GM12878 (cell line): ENCODE data around the gene PRCD. TPM values are rescaled to one million over a fixed set of nuclear protein-coding genes. Genes with fewer than 3 reads are reported as not detected.

Experiments
- ATAC-seq: fragments of 200-7000 bp; cut with Tn5 transposase; 3 replicates; pipeline ENCODE4 v1.9.1; 2020; ENCODE audit warnings: mild to moderate bottlenecking, moderate library complexity
- BruUV-seq: library from RNA; stranded (reverse); fragments of 400-500 nt; replicated peaks from 2 replicates; lab custom pipeline; 2021; lab: Mats Ljungman, UMichigan
- CTCF ChIA-PET: fragments of 300-600 bp; sonication (Branson Sonifier 250); formaldehyde crosslinking; extraction: SDS; loops from one replicate; lab custom pipeline; 2021; ENCODE audit warnings: inconsistent platforms; lab: Yijun Ruan, JAX
- POLR2A ChIA-PET: fragments of 350-600 bp; formaldehyde crosslinking; extraction: SDS; loops from one replicate; lab custom pipeline; 2021; ENCODE audit warnings: inconsistent platforms; lab: Charles Lee
- RAD21 ChIA-PET: fragments of 300-600 bp; sonication (Branson Sonifier 250); formaldehyde crosslinking; loops from one replicate; lab custom pipeline; 2023; ENCODE audit warnings: antibody characterized with exemption; ENCODE audit not compliant: unreplicated experiment; lab: Charles Lee
- SMC1A ChIA-PET: fragments of 300-600 bp; sonication (Branson Sonifier 250); formaldehyde crosslinking; loops from one replicate; lab custom pipeline; 2023; ENCODE audit not compliant: unreplicated experiment, uncharacterized antibody; lab: Charles Lee
- DNase-seq: peaks from one replicate; pipeline ENCODE4 v3.0.0-alpha.2; 2011; ENCODE audit warnings: low read depth, low spot score
- FAIRE-seq: peaks from 3 replicates; lab custom pipeline; 2011; peaks lifted over from hg19 to GRCh38; lab: Jason Lieb, UNC
- H2AFZ ChIP-seq: 2 replicates; pipeline ENCODE4 v1.6.0; 2011; ENCODE audit warnings: low read depth, low read length, control low read depth; ENCODE audit not compliant: control insufficient read depth
- H3K27ac ChIP-seq: 2 replicates; pipeline ENCODE4 v1.5.1; 2011; ENCODE audit warnings: control low read depth; ENCODE audit not compliant: control insufficient read depth, insufficient read depth
- H3K27me3 ChIP-seq, 2 experiments: replicated peaks in 1 of 2; 2 replicates each; pipeline versions ENCODE4 v1.6.0 to v1.6.1; 2011; ENCODE audit warnings: low read length in 1 of 2; ENCODE audit not compliant: control insufficient read depth in 2 of 2, insufficient read depth in 2 of 2
- H3K36me3 ChIP-seq, 2 experiments: 2 replicates each; pipeline ENCODE4 v1.5.1; 2011; ENCODE audit warnings: low read length in 1 of 2; ENCODE audit not compliant: control insufficient read depth in 2 of 2, insufficient read depth in 2 of 2
- H3K4me1 ChIP-seq: 2 replicates; pipeline ENCODE4 v1.6.1; 2011; ENCODE audit warnings: mild to moderate bottlenecking, low read length, moderate library complexity, mixed read lengths; ENCODE audit not compliant: control insufficient read depth, insufficient read depth
- H3K4me2 ChIP-seq: 2 replicates; pipeline ENCODE4 v1.6.0; 2011; ENCODE audit warnings: control low read depth; ENCODE audit not compliant: control insufficient read depth, insufficient read depth
- H3K4me3 ChIP-seq: fragments of 200-600 bp; sonication (generic); 2 replicates; pipeline ENCODE4 v1.5.1; 2016
- H3K79me2 ChIP-seq: 2 replicates; pipeline ENCODE4 v1.6.0; 2011; ENCODE audit warnings: low read length; ENCODE audit not compliant: control insufficient read depth, insufficient read depth
- H3K9ac ChIP-seq: 2 replicates; pipeline ENCODE4 v1.8.0; 2011; ENCODE audit warnings: low read length, control low read depth, mixed read lengths; ENCODE audit not compliant: control insufficient read depth, insufficient read depth
- H3K9me3 ChIP-seq: replicated peaks from 3 replicates; pipeline ENCODE4 v1.5.1; 2011; ENCODE audit warnings: mild to moderate bottlenecking, low read length; ENCODE audit not compliant: control insufficient read depth, insufficient read depth
- H4K20me1 ChIP-seq: 2 replicates; pipeline ENCODE4 v1.6.0; 2011; ENCODE audit not compliant: control insufficient read depth, insufficient read depth
- BRCA1 ChIP-seq: IDR thresholded peaks from 2 replicates; pipeline ENCODE4 v1.6.1; 2011; ENCODE audit warnings: low read depth, low read length, improper control_type of control experiment
- CEBPB ChIP-seq, 2 experiments: fragments of 150-350 bp in 1 of 2; IDR thresholded peaks; 2 replicates each; pipeline ENCODE4 v1.6.1; 2012 to 2014; ENCODE audit warnings: low read depth in 2 of 2, low read length in 2 of 2, borderline replicate concordance in 1 of 2, inconsistent platforms in 1 of 2
- CHD1 ChIP-seq: IDR thresholded peaks from 2 replicates; pipeline ENCODE4 v1.6.1; 2012; ENCODE audit warnings: low read depth, low read length, improper control_type of control experiment
- ETV6 ChIP-seq, 2 experiments: fragments of 450-650 bp in 1 of 2; IDR thresholded peaks in 1 of 2; conservative IDR thresholded peaks in 1 of 2; 2 replicates each; pipeline ENCODE4 v1.6.1; 2014; ENCODE audit warnings: antibody characterized with exemption in 1 of 2, borderline replicate concordance in 1 of 2, low read depth in 1 of 2, mild to moderate bottlenecking in 1 of 2, moderate library complexity in 1 of 2
- HCFC1 ChIP-seq: fragments of 150-350 bp; IDR thresholded peaks from 2 replicates; pipeline ENCODE4 v1.6.1; 2014; ENCODE audit warnings: low read length
- MYC ChIP-seq: IDR thresholded peaks from 2 replicates; pipeline ENCODE4 v1.6.1; 2011; ENCODE audit warnings: mild to moderate bottlenecking, low read length, moderate library complexity, inconsistent platforms; ENCODE audit not compliant: insufficient read depth, insufficient replicate concordance, insufficient read length, severe bottlenecking
- NFYB ChIP-seq: IDR thresholded peaks from 2 replicates; pipeline ENCODE4 v1.6.1; 2011; ENCODE audit warnings: low read depth, mild to moderate bottlenecking, low read length, improper control_type of control experiment, moderate library complexity; ENCODE audit not compliant: insufficient read depth
- SREBF1 ChIP-seq: IDR thresholded peaks from 2 replicates; pipeline ENCODE4 v1.6.1; 2012; ENCODE audit warnings: mild to moderate bottlenecking, low read length
- STAT3 ChIP-seq: IDR thresholded peaks from 2 replicates; pipeline ENCODE4 v1.6.1; 2011; ENCODE audit warnings: low read depth, low read length, improper control_type of control experiment
- ZSCAN29 ChIP-seq: fragments of 450-650 bp; IDR thresholded peaks from 2 replicates; pipeline ENCODE4 v1.6.1; 2017; ENCODE audit warnings: mild to moderate bottlenecking, moderate library complexity
- ZZZ3 ChIP-seq: IDR thresholded peaks from 2 replicates; pipeline ENCODE4 v1.6.1; 2011; ENCODE audit warnings: low read depth; ENCODE audit not compliant: control insufficient read depth, insufficient read length
- WGBS: methylation state at CpG from one replicate; pipeline ENCODE4 v1.1.6; 2016; ENCODE audit warnings: low lambda C conversion rate; ENCODE audit not compliant: insufficient replicate concordance, insufficient coverage; ENCODE audit errors: missing lambda C conversion rate; 5-methylcytosine and 5-hydroxymethylcytosine counted together
- in situ Hi-C: fragments of 300-500 bp; cut with MboI; formaldehyde crosslinking; loops from 9 replicates; pipeline ENCODE4 v1.14.3; 2018; ENCODE audit warnings: mixed read lengths
- intact Hi-C: fragments of 100-400 bp; cut with micrococcal nuclease; formaldehyde crosslinking; loops from one replicate; pipeline ENCODE4 v1.14.2; 2022; ENCODE audit not compliant: unreplicated experiment
- polyA plus RNA-seq, 11 experiments: library from polyadenylated mRNA; depleted of rRNA in 4 of 11; unstranded in 6 of 11; stranded (reverse) in 5 of 11; fragments of >200 nt; fragmentation: Nextera tagmentation in 4 of 11; fragmentation: Illumina TruSeq in 1 of 11; extraction: Ambion mirVana in 4 of 11; extraction: Trizol in 1 of 11; gene quantifications; 1 replicate in 1 of 11; 2 replicates in 10 of 11; pipeline versions ENCODE4 v1.2.1 to v1.2.3, GENCODE V29; 2011 to 2016; ENCODE audit warnings: inconsistent platforms in 2 of 11, missing spikeins in 2 of 11, low read depth in 1 of 11
- total RNA-seq, 4 experiments: library from RNA; depleted of rRNA in 3 of 4; stranded (reverse); fragments of >200 nt in 3 of 4; fragmentation: Illumina TruSeq in 1 of 4; extraction: Trizol in 1 of 4; gene quantifications; 2 replicates each; pipeline versions ENCODE4 v1.2.1 to v1.2.3, GENCODE V29; 2013 to 2021
- TF ChIP-seq, protein P1 (sequence below): fragments of 450-650 bp; IDR thresholded peaks from 2 replicates; pipeline ENCODE4 v1.6.1; 2017; ENCODE audit warnings: mild to moderate bottlenecking

PRCD gene
- total and polyA plus RNA-seq, 10 of the 15 experiments (the other 5 are each of a cell fraction or from before 2014, with no cell fraction given), result 0.18 to 0.95 (median 0.34) TPM; not detected in 4

DNA sequence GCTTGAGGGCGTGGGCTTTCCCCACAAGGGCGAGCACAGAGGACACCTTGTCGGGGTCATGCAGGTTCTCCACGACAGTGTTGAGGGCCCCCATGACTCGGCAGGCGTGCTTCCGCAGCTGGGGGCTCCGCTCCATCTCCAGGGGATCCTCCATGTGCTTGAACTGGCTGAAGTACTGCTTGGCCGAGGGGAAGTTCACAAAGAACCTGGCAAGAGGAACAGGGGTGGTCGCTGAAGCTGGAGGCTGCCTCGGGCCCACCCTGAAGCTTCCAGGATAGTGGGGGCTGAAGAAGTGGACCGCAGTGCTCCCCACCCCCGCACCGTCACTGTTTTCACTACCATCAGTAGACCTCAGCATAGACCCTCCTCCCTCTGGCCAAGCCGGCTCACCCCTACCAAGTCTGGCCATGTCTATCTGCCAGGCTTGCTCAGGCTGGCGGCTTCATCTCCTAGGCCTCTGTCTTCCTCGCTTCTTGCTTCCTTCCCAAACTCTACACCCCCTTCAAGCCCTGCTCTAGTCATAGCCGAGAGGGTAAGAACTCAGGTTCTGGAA is 8.3 kb upstream of the PRCD start:
- FAIRE-seq (no peak), DNase-seq (no peak), ATAC-seq (no peak)
- ChIA-PET CTCF (no interaction called here), POLR2A (no interaction called here), SMC1A (no interaction called here), RAD21 (no interaction called here)
- Histone ChIP-seq H3K9me3 (no peaks in the 10 kb centered on the region), H4K20me1 (no peaks in the 10 kb centered on the region), H3K4me3 (no peak overlapping the region), H3K36me3 (no peaks in the 10 kb centered on the region), H3K4me2 (no peak overlapping the region), H3K27ac (no peak overlapping the region), H3K79me2 (no peaks in the 10 kb centered on the region), H3K4me1 (peaks cover 12% of the 10 kb centered on the region), H3K27me3 (peaks cover 4 to 5% of the 10 kb centered on the region in 2 experiments; a peak in 3 of 4 replicates), H2AFZ (no peak overlapping the region), H3K9ac (no peak overlapping the region)
- TF ChIP-seq NFYB (no peak), HCFC1 (no peak), CHD1 (no peak), ZZZ3 (no peak), BRCA1 (no peak), STAT3 (no peak), ZSCAN29 (no peak), ETV6 (conservative IDR thresholded peaks at IDR 0.05 in 1 of 2, IDR thresholded peaks at IDR 0.05 in 1 of 2; ENCODE audit: borderline replicate concordance in 1 of 2, low read depth in 1 of 2) (no peak), SREBF1 (no peak), CEBPB (IDR thresholded peaks at IDR 0.05; ENCODE audit: borderline replicate concordance in 1 of 2, low read depth in 2 of 2, low read length in 2 of 2) (no peak), MYC (no peak)
- TF ChIP-seq, protein P1, sequence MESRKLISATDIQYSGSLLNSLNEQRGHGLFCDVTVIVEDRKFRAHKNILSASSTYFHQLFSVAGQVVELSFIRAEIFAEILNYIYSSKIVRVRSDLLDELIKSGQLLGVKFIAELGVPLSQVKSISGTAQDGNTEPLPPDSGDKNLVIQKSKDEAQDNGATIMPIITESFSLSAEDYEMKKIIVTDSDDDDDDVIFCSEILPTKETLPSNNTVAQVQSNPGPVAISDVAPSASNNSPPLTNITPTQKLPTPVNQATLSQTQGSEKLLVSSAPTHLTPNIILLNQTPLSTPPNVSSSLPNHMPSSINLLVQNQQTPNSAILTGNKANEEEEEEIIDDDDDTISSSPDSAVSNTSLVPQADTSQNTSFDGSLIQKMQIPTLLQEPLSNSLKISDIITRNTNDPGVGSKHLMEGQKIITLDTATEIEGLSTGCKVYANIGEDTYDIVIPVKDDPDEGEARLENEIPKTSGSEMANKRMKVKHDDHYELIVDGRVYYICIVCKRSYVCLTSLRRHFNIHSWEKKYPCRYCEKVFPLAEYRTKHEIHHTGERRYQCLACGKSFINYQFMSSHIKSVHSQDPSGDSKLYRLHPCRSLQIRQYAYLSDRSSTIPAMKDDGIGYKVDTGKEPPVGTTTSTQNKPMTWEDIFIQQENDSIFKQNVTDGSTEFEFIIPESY, result no peak
- whole genome bisulfite sequencing, result 57% methylated on average over 18 of the region's 18 CpGs
- no TSS peak for BruUV-seq
- intact Hi-C loops (no loop called here), in situ Hi-C loops (no loop called here)
